Fibroblast of lung (primary cell): ENCODE measurements around the gene DAGLA. TPM values are rescaled to one million over a fixed set of nuclear protein-coding genes. Genes with fewer than 3 reads are reported as not detected.

Experiments used
- DNase-seq, 2 donors: peaks; one replicate each; pipeline versions ENCODE4 v3.0.0 to v3.0.0-alpha.2; 2010; ENCODE audit warnings: low read depth in 2 of 2
- H2AFZ ChIP-seq: 2 replicates; pipeline ENCODE4 v1.5.1; 2012; ENCODE audit warnings: low read length, control low read depth, inconsistent platforms
- H3K27ac ChIP-seq: 2 replicates; pipeline ENCODE4 v1.5.1; 2011; ENCODE audit warnings: low read length, control low read depth; ENCODE audit not compliant: insufficient read depth
- H3K27me3 ChIP-seq: 2 replicates; pipeline ENCODE4 v1.5.1; 2011; ENCODE audit warnings: mild to moderate bottlenecking, low read length; ENCODE audit not compliant: control insufficient read depth, insufficient read depth
- H3K36me3 ChIP-seq: 2 replicates; pipeline ENCODE4 v1.5.1; 2011; ENCODE audit warnings: low read length; ENCODE audit not compliant: control insufficient read depth, insufficient read depth
- H3K4me1 ChIP-seq: 2 replicates; pipeline ENCODE4 v1.5.1; 2011; ENCODE audit warnings: low read length; ENCODE audit not compliant: control insufficient read depth, insufficient read depth; ENCODE audit errors: extremely low read depth
- H3K4me2 ChIP-seq: 2 replicates; pipeline ENCODE4 v1.5.1; 2011; ENCODE audit warnings: low read length, control low read depth; ENCODE audit not compliant: insufficient read depth; ENCODE audit errors: extremely low read depth
- H3K4me3 ChIP-seq, 4 experiments: fragments of 200-600 bp in 1 of 4; sonication (generic) in 1 of 4; replicated peaks in 1 of 4; 2 replicates each; pipeline ENCODE4 v1.5.1; 2011 to 2016; ENCODE audit warnings: low read length in 4 of 4, low read depth in 3 of 4, mild to moderate bottlenecking in 3 of 4, control low read depth in 2 of 4, inconsistent platforms in 1 of 4, mixed read lengths in 1 of 4; ENCODE audit not compliant: insufficient read depth in 1 of 4; ENCODE audit errors: control extremely low read depth in 1 of 4
- H3K79me2 ChIP-seq: 2 replicates; pipeline ENCODE4 v1.5.1; 2012; ENCODE audit warnings: mild to moderate bottlenecking, low read length, inconsistent platforms; ENCODE audit not compliant: control insufficient read depth, insufficient read depth
- H3K9ac ChIP-seq: 2 replicates; pipeline ENCODE4 v1.5.1; 2011; ENCODE audit warnings: mild to moderate bottlenecking, low read length, control low read depth; ENCODE audit not compliant: insufficient read depth
- H3K9me3 ChIP-seq: 2 replicates; pipeline ENCODE4 v1.5.1; 2012; ENCODE audit warnings: low read depth, low read length; ENCODE audit not compliant: control insufficient read depth, insufficient read depth
- H4K20me1 ChIP-seq: 2 replicates; pipeline ENCODE4 v1.5.1; 2011; ENCODE audit warnings: low read length; ENCODE audit not compliant: control insufficient read depth, insufficient read depth; ENCODE audit errors: extremely low read depth
- EZH2 ChIP-seq: IDR thresholded peaks from 2 replicates; pipeline ENCODE4 v1.5.1; 2012; ENCODE audit warnings: low read length, control low read depth, mild to moderate bottlenecking; ENCODE audit errors: missing control alignments
- polyA plus RNA-seq, 2 donors: library from polyadenylated mRNA; depleted of rRNA in 1 of 2; stranded (reverse) in 1 of 2; unstranded in 1 of 2; fragments of >200 nt; gene quantifications; 2 replicates each; pipeline ENCODE4 v1.2.1, GENCODE V29; 2011 to 2012; ENCODE audit warnings: missing spikeins in 1 of 2
- total RNA-seq: library from RNA; depleted of rRNA; stranded (reverse); fragments of >200 nt; gene quantifications from 2 replicates; pipeline ENCODE4 v1.2.1, GENCODE V29; 2014
- TF ChIP-seq, protein P1 (sequence below), 2 donors: IDR thresholded peaks in 1 of 2; conservative IDR thresholded peaks in 1 of 2; 1 replicate in 1 of 2; 2 replicates in 1 of 2; pipeline ENCODE4 v1.5.1; 2011 to 2012; ENCODE audit warnings: low read length in 2 of 2, control low read depth in 1 of 2, inconsistent platforms in 1 of 2, low read depth in 1 of 2, mild to moderate bottlenecking in 1 of 2

DAGLA gene
- total and polyA plus RNA-seq, 2 donors (not counting 1 experiment from before 2014, with no cell fraction given), result 1.00 to 2.0 TPM

- no peak for DNase-seq
- H3K36me3 ChIP-seq, result no peaks in the 10 kb centered on the region
- H2AFZ ChIP-seq, result no peak overlapping the region
- H3K9ac ChIP-seq, result no peak overlapping the region
- H3K4me3 ChIP-seq, result no peak overlapping the region
- no peaks in the 10 kb centered on the region for H3K79me2 ChIP-seq
- no peaks in the 10 kb centered on the region for H3K4me1 ChIP-seq
- H3K4me2 ChIP-seq, result no peak overlapping the region
- TF ChIP-seq EZH2, result no peak
- TF ChIP-seq, protein P1, sequence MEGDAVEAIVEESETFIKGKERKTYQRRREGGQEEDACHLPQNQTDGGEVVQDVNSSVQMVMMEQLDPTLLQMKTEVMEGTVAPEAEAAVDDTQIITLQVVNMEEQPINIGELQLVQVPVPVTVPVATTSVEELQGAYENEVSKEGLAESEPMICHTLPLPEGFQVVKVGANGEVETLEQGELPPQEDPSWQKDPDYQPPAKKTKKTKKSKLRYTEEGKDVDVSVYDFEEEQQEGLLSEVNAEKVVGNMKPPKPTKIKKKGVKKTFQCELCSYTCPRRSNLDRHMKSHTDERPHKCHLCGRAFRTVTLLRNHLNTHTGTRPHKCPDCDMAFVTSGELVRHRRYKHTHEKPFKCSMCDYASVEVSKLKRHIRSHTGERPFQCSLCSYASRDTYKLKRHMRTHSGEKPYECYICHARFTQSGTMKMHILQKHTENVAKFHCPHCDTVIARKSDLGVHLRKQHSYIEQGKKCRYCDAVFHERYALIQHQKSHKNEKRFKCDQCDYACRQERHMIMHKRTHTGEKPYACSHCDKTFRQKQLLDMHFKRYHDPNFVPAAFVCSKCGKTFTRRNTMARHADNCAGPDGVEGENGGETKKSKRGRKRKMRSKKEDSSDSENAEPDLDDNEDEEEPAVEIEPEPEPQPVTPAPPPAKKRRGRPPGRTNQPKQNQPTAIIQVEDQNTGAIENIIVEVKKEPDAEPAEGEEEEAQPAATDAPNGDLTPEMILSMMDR (conservative IDR thresholded peaks at IDR 0.05 in 1 of 2, IDR thresholded peaks at IDR 0.05 in 1 of 2; ENCODE audit: low read depth in 1 of 2, low read length in 2 of 2), result no peak
- H3K27me3 ChIP-seq, result peaks cover 5% of the 10 kb centered on the region
- H3K27ac ChIP-seq, result no peak overlapping the region
- H4K20me1 ChIP-seq, result no peaks in the 10 kb centered on the region
- H3K9me3 ChIP-seq, result no peaks in the 10 kb centered on the region
These were observed 29.8 kb downstream of the DAGLA start for GRCh38 chr11:61710019-61710418.

DNA sequence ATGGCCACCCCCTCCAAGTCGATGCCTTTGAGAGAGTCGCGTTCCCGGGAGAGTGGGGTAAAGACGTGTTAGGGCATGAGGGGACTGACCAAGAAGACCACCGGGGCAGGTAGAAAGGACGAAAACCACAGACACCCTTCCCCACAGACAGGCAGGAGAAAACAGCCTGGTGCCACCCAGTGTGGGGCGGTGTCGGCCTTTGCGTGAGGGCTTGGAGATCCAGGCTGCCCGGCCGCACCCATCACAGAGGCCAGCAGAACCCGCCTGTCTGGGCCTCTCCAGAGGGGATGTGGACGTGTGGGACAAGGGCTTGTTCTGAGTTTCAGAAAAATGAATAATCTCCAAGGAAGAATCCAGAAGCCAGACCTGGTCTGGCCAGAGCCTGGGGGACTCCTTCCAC, 30.8 kb downstream of the DAGLA start:
- Histone ChIP-seq H3K4me3 (no peak overlapping the region), H3K27me3 (peaks cover 6% of the 10 kb centered on the region), H3K27ac (no peak overlapping the region), H3K79me2 (no peaks in the 10 kb centered on the region), H3K9ac (no peak overlapping the region), H3K36me3 (no peaks in the 10 kb centered on the region), H3K4me1 (no peaks in the 10 kb centered on the region), H3K9me3 (no peaks in the 10 kb centered on the region), H2AFZ (no peak overlapping the region), H4K20me1 (no peaks in the 10 kb centered on the region), H3K4me2 (no peak overlapping the region)
- DNase-seq, result no peak
- TF ChIP-seq EZH2, result no peak
- TF ChIP-seq, protein P1 (conservative IDR thresholded peaks at IDR 0.05 in 1 of 2, IDR thresholded peaks at IDR 0.05 in 1 of 2; ENCODE audit: low read depth in 1 of 2, low read length in 2 of 2), result no peak

GRCh38 chr11:61711498-61711897, 31.3 kb downstream of the DAGLA start:
- H3K4me1 ChIP-seq, result no peaks in the 10 kb centered on the region
- H3K9ac ChIP-seq, result no peak overlapping the region
- peaks cover 6% of the 10 kb centered on the region for H3K27me3 ChIP-seq
- no peaks in the 10 kb centered on the region for H4K20me1 ChIP-seq
- no peaks in the 10 kb centered on the region for H3K79me2 ChIP-seq
- TF ChIP-seq EZH2, result no peak
- TF ChIP-seq, protein P1 (conservative IDR thresholded peaks at IDR 0.05 in 1 of 2, IDR thresholded peaks at IDR 0.05 in 1 of 2; ENCODE audit: low read depth in 1 of 2, low read length in 2 of 2), result no peak
- DNase-seq, result no peak
- no peak overlapping the region for H2AFZ ChIP-seq
- H3K4me3 ChIP-seq, result no peak overlapping the region
- H3K27ac ChIP-seq, result no peak overlapping the region
- no peak overlapping the region for H3K4me2 ChIP-seq
- H3K9me3 ChIP-seq, result no peaks in the 10 kb centered on the region
- H3K36me3 ChIP-seq, result no peaks in the 10 kb centered on the region
